H1 (cell line): Measurements from ENCODE around the gene PPARD. TPM values are rescaled to one million over a fixed set of nuclear protein-coding genes. Genes with fewer than 3 reads are reported as not detected.

Experiments used
- BCL11A ChIP-seq, 2 experiments: IDR thresholded peaks; one replicate each; pipeline ENCODE4 v1.6.1; 2011; ENCODE audit warnings: low read depth in 2 of 2, low read length in 2 of 2, mild to moderate bottlenecking in 2 of 2
- CHD1 ChIP-seq: IDR thresholded peaks from 2 replicates; pipeline ENCODE4 v1.6.1; 2012; ENCODE audit warnings: low read depth, low read length, improper control_type of control experiment
- CREB1 ChIP-seq: IDR thresholded peaks from 2 replicates; pipeline ENCODE4 v1.6.1; 2012; ENCODE audit warnings: inconsistent platforms
- FOSL1 ChIP-seq: IDR thresholded peaks from 2 replicates; pipeline ENCODE4 v1.6.1; 2011; ENCODE audit warnings: mild to moderate bottlenecking, low read depth, low read length, moderate library complexity; ENCODE audit not compliant: insufficient read depth
- HDAC2 ChIP-seq, 2 experiments: fragments of 300-600 bp in 1 of 2; sonication (generic) in 1 of 2; IDR thresholded peaks; 2 replicates each; pipeline ENCODE4 v1.6.1; 2011 to 2012; ENCODE audit warnings: low read depth in 2 of 2, low read length in 2 of 2, mild to moderate bottlenecking in 2 of 2, moderate library complexity in 2 of 2, borderline replicate concordance in 1 of 2, inconsistent platforms in 1 of 2
- JUND ChIP-seq: IDR thresholded peaks from 2 replicates; pipeline ENCODE4 v1.6.1; 2011; ENCODE audit warnings: mild to moderate bottlenecking, improper control_type of control experiment, low read length
- KDM5A ChIP-seq: fragments of 200-600 bp; IDR thresholded peaks from 2 replicates; pipeline ENCODE4 v1.7.1; 2012; ENCODE audit warnings: mild to moderate bottlenecking, low read length, inconsistent platforms, mixed read lengths
- RFX5 ChIP-seq: IDR thresholded peaks from 2 replicates; pipeline ENCODE4 v1.6.1; 2011; ENCODE audit warnings: low read depth, low read length, improper control_type of control experiment, borderline replicate concordance
- SIX5 ChIP-seq: IDR thresholded peaks from 2 replicates; pipeline ENCODE4 v1.6.1; 2011; ENCODE audit warnings: mild to moderate bottlenecking, low read depth, low read length
- SRF ChIP-seq: IDR thresholded peaks from 2 replicates; pipeline ENCODE4 v1.6.1; 2011; ENCODE audit warnings: mild to moderate bottlenecking, low read depth, low read length, moderate library complexity
- TAF1 ChIP-seq: IDR thresholded peaks from 2 replicates; pipeline ENCODE4 v1.6.1; 2011; ENCODE audit warnings: mild to moderate bottlenecking, low read depth, low read length
- TAF7 ChIP-seq: optimal IDR thresholded peaks from 2 replicates; pipeline ENCODE3; 2011; ENCODE audit warnings: low read depth, mild to moderate bottlenecking, inconsistent platforms, low read length, moderate library complexity, borderline replicate concordance
- polyA plus RNA-seq, 7 experiments: library from polyadenylated mRNA; depleted of rRNA in 3 of 7; stranded (reverse) in 5 of 7; unstranded in 2 of 7; fragments of >200 nt in 5 of 7; fragments of 200-250 nt in 2 of 7; gene quantifications; 1 replicate in 5 of 7; 2 replicates in 1 of 7; 4 replicates in 1 of 7; pipeline versions ENCODE4 v1.2.1 to v1.2.3, GENCODE V29; 2011 to 2013; ENCODE audit warnings: missing spikeins in 2 of 7, mixed read lengths in 2 of 7
- total RNA-seq: library from RNA; stranded (reverse); fragmentation: NEBNext Ultra II Directional; extraction: Animal tissue kit (Norgen Biotek cat#: 25700); gene quantifications from 2 replicates; pipeline ENCODE4 v1.2.1, GENCODE V29; 2021
- TF ChIP-seq, protein P1 (sequence below): fragments of 300-600 bp; sonication (generic); IDR thresholded peaks from 2 replicates; pipeline ENCODE4 v1.7.1; 2012; ENCODE audit warnings: low read length, moderate library complexity, mild to moderate bottlenecking, inconsistent platforms; ENCODE audit not compliant: insufficient replicate concordance

Gene PPARD
- total and polyA plus RNA-seq, 2 of the 8 experiments (the other 6 are each of a cell fraction or from before 2014, with no cell fraction given) = 14.6 to 14.9 TPM

DNA sequence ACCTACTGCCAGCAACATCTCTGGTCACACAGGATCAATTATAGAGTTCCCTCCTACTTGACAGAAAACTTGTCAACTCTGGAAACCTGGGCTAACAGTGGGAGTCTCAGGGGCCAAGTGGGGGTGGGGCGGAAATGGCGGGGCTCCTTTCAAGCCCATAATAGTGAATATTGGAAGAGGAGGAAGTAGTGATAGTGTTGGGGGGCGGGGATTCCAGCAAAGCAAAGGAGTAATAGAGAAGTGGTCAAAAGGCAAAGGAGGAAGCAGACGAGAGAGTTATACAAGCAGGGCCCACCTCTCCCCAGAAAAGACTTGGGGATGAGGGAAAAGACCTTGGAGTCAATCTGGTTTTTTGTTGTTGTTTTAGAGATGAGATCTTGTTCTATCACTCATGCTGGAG, 42.7 kb upstream of the PPARD start (continued):
- TF ChIP-seq, protein P1, sequence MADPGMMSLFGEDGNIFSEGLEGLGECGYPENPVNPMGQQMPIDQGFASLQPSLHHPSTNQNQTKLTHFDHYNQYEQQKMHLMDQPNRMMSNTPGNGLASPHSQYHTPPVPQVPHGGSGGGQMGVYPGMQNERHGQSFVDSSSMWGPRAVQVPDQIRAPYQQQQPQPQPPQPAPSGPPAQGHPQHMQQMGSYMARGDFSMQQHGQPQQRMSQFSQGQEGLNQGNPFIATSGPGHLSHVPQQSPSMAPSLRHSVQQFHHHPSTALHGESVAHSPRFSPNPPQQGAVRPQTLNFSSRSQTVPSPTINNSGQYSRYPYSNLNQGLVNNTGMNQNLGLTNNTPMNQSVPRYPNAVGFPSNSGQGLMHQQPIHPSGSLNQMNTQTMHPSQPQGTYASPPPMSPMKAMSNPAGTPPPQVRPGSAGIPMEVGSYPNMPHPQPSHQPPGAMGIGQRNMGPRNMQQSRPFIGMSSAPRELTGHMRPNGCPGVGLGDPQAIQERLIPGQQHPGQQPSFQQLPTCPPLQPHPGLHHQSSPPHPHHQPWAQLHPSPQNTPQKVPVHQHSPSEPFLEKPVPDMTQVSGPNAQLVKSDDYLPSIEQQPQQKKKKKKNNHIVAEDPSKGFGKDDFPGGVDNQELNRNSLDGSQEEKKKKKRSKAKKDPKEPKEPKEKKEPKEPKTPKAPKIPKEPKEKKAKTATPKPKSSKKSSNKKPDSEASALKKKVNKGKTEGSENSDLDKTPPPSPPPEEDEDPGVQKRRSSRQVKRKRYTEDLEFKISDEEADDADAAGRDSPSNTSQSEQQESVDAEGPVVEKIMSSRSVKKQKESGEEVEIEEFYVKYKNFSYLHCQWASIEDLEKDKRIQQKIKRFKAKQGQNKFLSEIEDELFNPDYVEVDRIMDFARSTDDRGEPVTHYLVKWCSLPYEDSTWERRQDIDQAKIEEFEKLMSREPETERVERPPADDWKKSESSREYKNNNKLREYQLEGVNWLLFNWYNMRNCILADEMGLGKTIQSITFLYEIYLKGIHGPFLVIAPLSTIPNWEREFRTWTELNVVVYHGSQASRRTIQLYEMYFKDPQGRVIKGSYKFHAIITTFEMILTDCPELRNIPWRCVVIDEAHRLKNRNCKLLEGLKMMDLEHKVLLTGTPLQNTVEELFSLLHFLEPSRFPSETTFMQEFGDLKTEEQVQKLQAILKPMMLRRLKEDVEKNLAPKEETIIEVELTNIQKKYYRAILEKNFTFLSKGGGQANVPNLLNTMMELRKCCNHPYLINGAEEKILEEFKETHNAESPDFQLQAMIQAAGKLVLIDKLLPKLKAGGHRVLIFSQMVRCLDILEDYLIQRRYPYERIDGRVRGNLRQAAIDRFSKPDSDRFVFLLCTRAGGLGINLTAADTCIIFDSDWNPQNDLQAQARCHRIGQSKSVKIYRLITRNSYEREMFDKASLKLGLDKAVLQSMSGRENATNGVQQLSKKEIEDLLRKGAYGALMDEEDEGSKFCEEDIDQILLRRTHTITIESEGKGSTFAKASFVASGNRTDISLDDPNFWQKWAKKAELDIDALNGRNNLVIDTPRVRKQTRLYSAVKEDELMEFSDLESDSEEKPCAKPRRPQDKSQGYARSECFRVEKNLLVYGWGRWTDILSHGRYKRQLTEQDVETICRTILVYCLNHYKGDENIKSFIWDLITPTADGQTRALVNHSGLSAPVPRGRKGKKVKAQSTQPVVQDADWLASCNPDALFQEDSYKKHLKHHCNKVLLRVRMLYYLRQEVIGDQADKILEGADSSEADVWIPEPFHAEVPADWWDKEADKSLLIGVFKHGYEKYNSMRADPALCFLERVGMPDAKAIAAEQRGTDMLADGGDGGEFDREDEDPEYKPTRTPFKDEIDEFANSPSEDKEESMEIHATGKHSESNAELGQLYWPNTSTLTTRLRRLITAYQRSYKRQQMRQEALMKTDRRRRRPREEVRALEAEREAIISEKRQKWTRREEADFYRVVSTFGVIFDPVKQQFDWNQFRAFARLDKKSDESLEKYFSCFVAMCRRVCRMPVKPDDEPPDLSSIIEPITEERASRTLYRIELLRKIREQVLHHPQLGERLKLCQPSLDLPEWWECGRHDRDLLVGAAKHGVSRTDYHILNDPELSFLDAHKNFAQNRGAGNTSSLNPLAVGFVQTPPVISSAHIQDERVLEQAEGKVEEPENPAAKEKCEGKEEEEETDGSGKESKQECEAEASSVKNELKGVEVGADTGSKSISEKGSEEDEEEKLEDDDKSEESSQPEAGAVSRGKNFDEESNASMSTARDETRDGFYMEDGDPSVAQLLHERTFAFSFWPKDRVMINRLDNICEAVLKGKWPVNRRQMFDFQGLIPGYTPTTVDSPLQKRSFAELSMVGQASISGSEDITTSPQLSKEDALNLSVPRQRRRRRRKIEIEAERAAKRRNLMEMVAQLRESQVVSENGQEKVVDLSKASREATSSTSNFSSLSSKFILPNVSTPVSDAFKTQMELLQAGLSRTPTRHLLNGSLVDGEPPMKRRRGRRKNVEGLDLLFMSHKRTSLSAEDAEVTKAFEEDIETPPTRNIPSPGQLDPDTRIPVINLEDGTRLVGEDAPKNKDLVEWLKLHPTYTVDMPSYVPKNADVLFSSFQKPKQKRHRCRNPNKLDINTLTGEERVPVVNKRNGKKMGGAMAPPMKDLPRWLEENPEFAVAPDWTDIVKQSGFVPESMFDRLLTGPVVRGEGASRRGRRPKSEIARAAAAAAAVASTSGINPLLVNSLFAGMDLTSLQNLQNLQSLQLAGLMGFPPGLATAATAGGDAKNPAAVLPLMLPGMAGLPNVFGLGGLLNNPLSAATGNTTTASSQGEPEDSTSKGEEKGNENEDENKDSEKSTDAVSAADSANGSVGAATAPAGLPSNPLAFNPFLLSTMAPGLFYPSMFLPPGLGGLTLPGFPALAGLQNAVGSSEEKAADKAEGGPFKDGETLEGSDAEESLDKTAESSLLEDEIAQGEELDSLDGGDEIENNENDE = no peak
- no peak for TF ChIP-seq TAF1
- no peak for TF ChIP-seq TAF7
- TF ChIP-seq FOSL1 = no peak
- TF ChIP-seq BCL11A (IDR thresholded peaks at IDR 0.05; ENCODE audit: low read depth in 2 of 2, low read length in 2 of 2) = no peak
- no peak for TF ChIP-seq SIX5
- no peak for TF ChIP-seq CREB1
- TF ChIP-seq JUND = no peak
- no peak for TF ChIP-seq RFX5
- TF ChIP-seq KDM5A = no peak
- no peak for TF ChIP-seq SRF
- no peak for TF ChIP-seq HDAC2 (IDR thresholded peaks at IDR 0.05; ENCODE audit: borderline replicate concordance in 1 of 2, low read depth in 2 of 2, low read length in 2 of 2)
- TF ChIP-seq CHD1 = no peak
